COLO829 (cell line): ENCODE data around the gene MUC4.
"Not testable (repeated sequence)": the region's sequence is repeated elsewhere in the genome, so short reads cannot be mapped to it uniquely, and the experiment has no call there.

ENCODE experiments used
- DNase-seq: peaks from one replicate; pipeline ENCODE4 v3.0.0; 2012; ENCODE audit warnings: low spot score

Gene MUC4

GRCh38 chr3:195781236-195781635 lies 30.5 kb downstream of the MUC4 start:
- not testable (repeated sequence) for DNase-seq

GRCh38 chr3:195777975-195778374 lies 33.8 kb downstream of the MUC4 start:
- DNase-seq: no peak

GRCh38 chr3:195774917-195775316 lies 36.8 kb downstream of the MUC4 start:
- peak; percentile 35 for DNase-seq

GRCh38 chr3:195773956-195774537 lies 37.7 kb downstream of the MUC4 start:
- no peak for DNase-seq

- no peak for DNase-seq
These were observed 40.0 kb downstream of the MUC4 start for GRCh38 chr3:195771646-195772300.

- not testable (repeated sequence) for DNase-seq
These were observed 40.7 kb downstream of the MUC4 start for GRCh38 chr3:195770841-195771645.

- no peak for DNase-seq
These were observed 41.5 kb downstream of the MUC4 start for GRCh38 chr3:195770081-195770840.

- DNase-seq: no peak
These were observed 42.2 kb downstream of the MUC4 start for GRCh38 chr3:195769551-195769950.

GRCh38 chr3:195768831-195769303 lies 42.9 kb downstream of the MUC4 start:
- no peak for DNase-seq

GRCh38 chr3:195768414-195768813 lies 43.3 kb downstream of the MUC4 start:
- DNase-seq: no peak

- DNase-seq: no peak
These were observed 43.9 kb downstream of the MUC4 start for GRCh38 chr3:195767792-195768191.

GRCh38 chr3:195766671-195767070 lies 45.1 kb downstream of the MUC4 start:
- DNase-seq: no peak

- no peak for DNase-seq
These were observed 46.6 kb downstream of the MUC4 start for GRCh38 chr3:195764961-195765706.

GRCh38 chr3:195763843-195764825 lies 47.6 kb downstream of the MUC4 start:
- DNase-seq: no peak

- DNase-seq: no peak
These were observed 48.5 kb downstream of the MUC4 start for GRCh38 chr3:195763076-195763830.

GRCh38 chr3:195762611-195763010 lies 49.1 kb downstream of the MUC4 start:
- DNase-seq: no peak

- DNase-seq: no peak
These were observed 49.5 kb downstream of the MUC4 start for GRCh38 chr3:195762249-195762585.

- no peak for DNase-seq
These were observed 50.0 kb downstream of the MUC4 start for GRCh38 chr3:195761567-195762248.

GRCh38 chr3:195761123-195761566 lies 50.6 kb downstream of the MUC4 start:
- DNase-seq: no peak
